HepG2 (cell line): ENCODE measurements around the gene BUB1B. TPM values are rescaled to one million over a fixed set of nuclear protein-coding genes. Genes with fewer than 3 reads are reported as not detected.

ENCODE experiments used
- ATAC-seq: fragments of 200-7000 bp; cut with Tn5 transposase; 3 replicates; pipeline ENCODE4 v1.9.1; 2020; ENCODE audit warnings: mild to moderate bottlenecking, moderate library complexity
- BruUV-seq: library from RNA; stranded (reverse); fragments of 400-500 nt; replicated peaks from 2 replicates; lab custom pipeline; 2021; lab: Mats Ljungman, UMichigan
- CTCF ChIA-PET: fragments of 300-600 bp; formaldehyde crosslinking; extraction: SDS; loops from one replicate; lab custom pipeline; 2021; ENCODE audit warnings: low total read pairs, inconsistent platforms, low intra/inter-chr PET ratio; lab: Yijun Ruan, JAX
- POLR2A ChIA-PET: fragments of 350-600 bp; sonication (Branson Sonifier 250); formaldehyde crosslinking; loops from one replicate; lab custom pipeline; 2020; ENCODE audit warnings: antibody characterized with exemption, inconsistent platforms; lab: Yijun Ruan, JAX
- DNase-seq: peaks from one replicate; pipeline ENCODE4 v3.0.0-alpha.2; 2015; ENCODE audit warnings: low spot score
- FAIRE-seq: peaks from 3 replicates; lab custom pipeline; 2011; peaks lifted over from hg19 to GRCh38; lab: Jason Lieb, UNC
- H2AFZ ChIP-seq: one replicate; pipeline ENCODE4 v1.6.1; 2011; ENCODE audit warnings: low read length, inconsistent platforms
- H3K27ac ChIP-seq: fragments of 300-600 bp; 3 replicates; pipeline ENCODE4 v1.8.0; 2011; ENCODE audit warnings: mixed run types, mild to moderate bottlenecking, mixed read lengths, low read length, inconsistent platforms; ENCODE audit not compliant: insufficient read depth; ENCODE audit errors: extremely low read length
- H3K27me3 ChIP-seq, 2 experiments: fragments of 200-600 bp in 1 of 2; 2 replicates in 1 of 2; 3 replicates in 1 of 2; pipeline versions ENCODE4 v1.6.0 to v1.8.0; 2011; ENCODE audit warnings: low read length in 2 of 2, mild to moderate bottlenecking in 2 of 2, moderate library complexity in 2 of 2, inconsistent platforms in 1 of 2; ENCODE audit not compliant: insufficient read depth in 2 of 2, control insufficient read depth in 1 of 2
- H3K36me3 ChIP-seq, 2 experiments: fragments of 200-600 bp in 1 of 2; replicated peaks in 1 of 2; 2 replicates in 1 of 2; 3 replicates in 1 of 2; pipeline versions ENCODE4 v1.5.1 to v1.8.0; 2011; ENCODE audit warnings: low read length in 2 of 2, inconsistent platforms in 1 of 2; ENCODE audit not compliant: insufficient read depth in 2 of 2, control insufficient read depth in 1 of 2
- H3K4me1 ChIP-seq: 2 replicates; pipeline ENCODE4 v1.5.1; 2012; ENCODE audit warnings: low read length, inconsistent platforms; ENCODE audit not compliant: insufficient read depth
- H3K4me2 ChIP-seq: 2 replicates; pipeline ENCODE4 v1.6.0; 2011; ENCODE audit warnings: low read depth, low read length, inconsistent platforms
- H3K4me3 ChIP-seq, 3 experiments: fragments of 200-600 bp in 1 of 3; sonication (generic), shearing (Covaris generic) in 1 of 3; replicated peaks in 1 of 3; 2 replicates each; pipeline ENCODE4 v1.5.1; 2011 to 2016; ENCODE audit warnings: low read length in 3 of 3, inconsistent platforms in 2 of 3, low read depth in 2 of 3, mild to moderate bottlenecking in 2 of 3, control low read depth in 1 of 3, mixed read lengths in 1 of 3; ENCODE audit not compliant: insufficient read depth in 1 of 3
- H3K79me2 ChIP-seq: one replicate; pipeline ENCODE4 v1.6.1; 2011; ENCODE audit warnings: low read length, inconsistent platforms; ENCODE audit not compliant: insufficient read depth
- H3K9ac ChIP-seq: 2 replicates; pipeline ENCODE4 v1.6.0; 2011; ENCODE audit warnings: mild to moderate bottlenecking, low read depth, low read length, inconsistent platforms; ENCODE audit not compliant: insufficient read depth
- H3K9me3 ChIP-seq: 2 replicates; pipeline ENCODE4 v1.5.1; 2012; ENCODE audit warnings: mild to moderate bottlenecking, low read length
- H4K20me1 ChIP-seq: 2 replicates; pipeline ENCODE4 v1.6.0; 2011; ENCODE audit warnings: inconsistent platforms, mild to moderate bottlenecking, low read length, moderate library complexity; ENCODE audit not compliant: insufficient read depth
- HOXA5 ChIP-seq: sonication (generic); formaldehyde crosslinking; IDR thresholded peaks from 2 replicates; pipeline ENCODE4 v1.4.0; 2020; ENCODE audit warnings: missing genetic modification reagents
- HOXA9 ChIP-seq: sonication (generic); formaldehyde crosslinking; IDR thresholded peaks from 2 replicates; pipeline ENCODE4 v1.8.1; 2022; ENCODE audit warnings: missing genetic modification reagents, mild to moderate bottlenecking, moderate library complexity, borderline replicate concordance
- IKZF5 ChIP-seq: IDR thresholded peaks from 2 replicates; pipeline ENCODE4 v1.6.1; 2018; ENCODE audit warnings: missing genetic modification reagents, mild to moderate bottlenecking, missing compliant biosample characterization
- POLR2AphosphoS5 ChIP-seq: IDR thresholded peaks from 2 replicates; pipeline ENCODE4 v1.6.1; 2012; ENCODE audit warnings: low read depth, low read length
- ZBTB38 ChIP-seq: sonication (generic); formaldehyde crosslinking; IDR thresholded peaks from 2 replicates; pipeline ENCODE4 v1.5.1; 2020; ENCODE audit warnings: mild to moderate bottlenecking, missing genetic modification reagents
- ZNF543 ChIP-seq: sonication (generic); formaldehyde crosslinking; IDR thresholded peaks from 2 replicates; pipeline ENCODE4 v1.4.0; 2020; ENCODE audit warnings: mild to moderate bottlenecking, missing genetic modification reagents
- WGBS: methylation state at CpG from one replicate; pipeline ENCODE4 v1.1.6; 2017; ENCODE audit warnings: low lambda C conversion rate; 5-methylcytosine and 5-hydroxymethylcytosine counted together
- in situ Hi-C: cut with HindIII; loops from 2 replicates; pipeline ENCODE4 v1.10.0; 2017; ENCODE audit warnings: low pct_unique_long_range_greater_than_20kb; ENCODE audit not compliant: extremely low pct_ligation_motif_present
- intact Hi-C: fragments of 100-400 bp; cut with micrococcal nuclease; formaldehyde crosslinking; loops from one replicate; pipeline ENCODE4 v1.10.0; 2022; ENCODE audit not compliant: unreplicated experiment
- polyA plus RNA-seq, 8 experiments: library from polyadenylated mRNA; depleted of rRNA in 3 of 8; stranded (reverse) in 7 of 8; unstranded in 1 of 8; fragments of >200 nt; fragmentation: Illumina TruSeq in 4 of 8; extraction: Trizol in 4 of 8; gene quantifications; 2 replicates each; pipeline versions ENCODE4 v1.2.1 to v1.2.3, GENCODE V29; 2011 to 2016; ENCODE audit warnings: low read depth in 4 of 8, missing spikeins in 1 of 8, mixed read lengths in 1 of 8; ENCODE audit not compliant: insufficient read depth in 1 of 8
- total RNA-seq, 5 experiments: library from RNA; depleted of rRNA; stranded (reverse); fragments of >200 nt; fragmentation: Illumina TruSeq; extraction: Trizol; gene quantifications; 2 replicates each; pipeline ENCODE4 v1.2.3, GENCODE V29; 2016; ENCODE audit warnings: low read depth in 1 of 5
- TF ChIP-seq, protein P1 (sequence below): sonication (generic); formaldehyde crosslinking; IDR thresholded peaks from 2 replicates; pipeline ENCODE4 v1.5.0; 2020; ENCODE audit warnings: mild to moderate bottlenecking, missing genetic modification reagents, moderate library complexity

BUB1B gene
- total and polyA plus RNA-seq, 2 of the 13 experiments (the other 11 are each of a cell fraction or from before 2014, with no cell fraction given), result 26.2 to 63.5 TPM

GRCh38 chr15:40125950-40126349 lies 34.9 kb upstream of the BUB1B start (continued):
- TF ChIP-seq, protein P1, sequence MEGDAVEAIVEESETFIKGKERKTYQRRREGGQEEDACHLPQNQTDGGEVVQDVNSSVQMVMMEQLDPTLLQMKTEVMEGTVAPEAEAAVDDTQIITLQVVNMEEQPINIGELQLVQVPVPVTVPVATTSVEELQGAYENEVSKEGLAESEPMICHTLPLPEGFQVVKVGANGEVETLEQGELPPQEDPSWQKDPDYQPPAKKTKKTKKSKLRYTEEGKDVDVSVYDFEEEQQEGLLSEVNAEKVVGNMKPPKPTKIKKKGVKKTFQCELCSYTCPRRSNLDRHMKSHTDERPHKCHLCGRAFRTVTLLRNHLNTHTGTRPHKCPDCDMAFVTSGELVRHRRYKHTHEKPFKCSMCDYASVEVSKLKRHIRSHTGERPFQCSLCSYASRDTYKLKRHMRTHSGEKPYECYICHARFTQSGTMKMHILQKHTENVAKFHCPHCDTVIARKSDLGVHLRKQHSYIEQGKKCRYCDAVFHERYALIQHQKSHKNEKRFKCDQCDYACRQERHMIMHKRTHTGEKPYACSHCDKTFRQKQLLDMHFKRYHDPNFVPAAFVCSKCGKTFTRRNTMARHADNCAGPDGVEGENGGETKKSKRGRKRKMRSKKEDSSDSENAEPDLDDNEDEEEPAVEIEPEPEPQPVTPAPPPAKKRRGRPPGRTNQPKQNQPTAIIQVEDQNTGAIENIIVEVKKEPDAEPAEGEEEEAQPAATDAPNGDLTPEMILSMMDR (CRISPR knock-in tag), result no peak
- TF ChIP-seq IKZF5 (CRISPR knock-in tag) (no peak), ZNF543 (no peak), HOXA5 (no peak), HOXA9 (CRISPR knock-in tag) (no peak)

GRCh38 chr15:40128766-40129660 lies 31.9 kb upstream of the BUB1B start:
- TF ChIP-seq ZBTB38 (CRISPR knock-in tag) (no peak), POLR2AphosphoS5 (no peak)
- TF ChIP-seq, all 625 proteins: peak for 0
- H3K4me2 ChIP-seq, result no peak overlapping the region
- H3K79me2 ChIP-seq, result no peaks in the 10 kb centered on the region
- ATAC-seq, result no peak; the same call in 2 of the 3 replicates
- in situ Hi-C loops, result no loop called here
- intact Hi-C loops, result no loop called here
- peaks cover 0 to 9% of the 10 kb centered on the region in 2 experiments; a peak in 2 of 5 replicates for H3K27me3 ChIP-seq
- no peaks in the 10 kb centered on the region for H3K9me3 ChIP-seq
- ChIA-PET CTCF (interaction anchor here (0.9 kb wide), 1 partner anchor 148 kb away, joined by 3 read pairs; no protein-coding TSS in a partner anchor), POLR2A (no interaction called here)
- no peak overlapping the region for H3K27ac ChIP-seq
- no peaks in the 10 kb centered on the region for H3K36me3 ChIP-seq
- H2AFZ ChIP-seq, result no peak overlapping the region
- H3K9ac ChIP-seq, result no peak overlapping the region
- DNase-seq, result no peak
- FAIRE-seq, result no peak
- no peaks in the 10 kb centered on the region for H4K20me1 ChIP-seq
- 37% methylated on average over 27 of the region's 27 CpGs for WGBS
- no TSS peak for BruUV-seq
- H3K4me1 ChIP-seq, result no peaks in the 10 kb centered on the region
- no peak overlapping the region for H3K4me3 ChIP-seq
